ENCODE measurements around the gene MAOB. TPM values are rescaled to one million over a fixed set of nuclear protein-coding genes. Genes with fewer than 3 reads are reported as not detected.

MAOB gene
- total and polyA plus RNA-seq, 2 donors, result 12.3 to 60.3 TPM

- no peaks in the 10 kb centered on the region for H3K36me3 ChIP-seq (ENCODE audit: insufficient read depth)
- H3K4me3 ChIP-seq (ENCODE audit: low read depth, low read length), result no peak overlapping the region
- H3K4me1 ChIP-seq (ENCODE audit: insufficient read depth), result no peaks in the 10 kb centered on the region
- 63% methylated on average over 3 of the region's 3 CpGs for WGBS
- no peak overlapping the region for H3K27ac ChIP-seq (ENCODE audit: low read depth)
- DNase-seq (ENCODE audit: extremely low spot score), result no peak
These were observed 5.6 kb downstream of the MAOB start for GRCh38 chrX:43876680-43877079.

GRCh38 chrX:43870758-43871419 is 11.4 kb downstream of the MAOB start:
- H3K36me3 ChIP-seq (ENCODE audit: insufficient read depth), result no peaks in the 10 kb centered on the region
- 91% methylated on average over 3 of the region's 3 CpGs for WGBS
- no peaks in the 10 kb centered on the region for H3K4me1 ChIP-seq (ENCODE audit: insufficient read depth)
- H3K4me3 ChIP-seq (ENCODE audit: low read depth, low read length), result no peak overlapping the region
- no peak for DNase-seq (ENCODE audit: extremely low spot score)
- no peak overlapping the region for H3K27ac ChIP-seq (ENCODE audit: low read depth)

- WGBS, result 55% methylated on average over 3 of the region's 3 CpGs
- no peak overlapping the region for H3K27ac ChIP-seq (ENCODE audit: low read depth)
- no peaks in the 10 kb centered on the region for H3K4me1 ChIP-seq (ENCODE audit: insufficient read depth)
- H3K36me3 ChIP-seq (ENCODE audit: insufficient read depth), result no peaks in the 10 kb centered on the region
- DNase-seq (ENCODE audit: extremely low spot score), result no peak
- no peak overlapping the region for H3K4me3 ChIP-seq (ENCODE audit: low read depth, low read length)
These were observed 12.2 kb downstream of the MAOB start for GRCh38 chrX:43870011-43870410.

GRCh38 chrX:43868791-43869190 is 13.5 kb downstream of the MAOB start:
- H3K4me3 ChIP-seq (ENCODE audit: low read depth, low read length), result no peak overlapping the region
- no peaks in the 10 kb centered on the region for H3K4me1 ChIP-seq (ENCODE audit: insufficient read depth)
- no peak overlapping the region for H3K27ac ChIP-seq (ENCODE audit: low read depth)
- no peaks in the 10 kb centered on the region for H3K36me3 ChIP-seq (ENCODE audit: insufficient read depth)
- DNase-seq (ENCODE audit: extremely low spot score), result no peak
- 15% methylated on average over 6 of the region's 6 CpGs for WGBS

GRCh38 chrX:43866423-43866822 is 15.8 kb downstream of the MAOB start:
- no peak for DNase-seq (ENCODE audit: extremely low spot score)
- Histone ChIP-seq H3K27ac (ENCODE audit: low read depth) (no peak overlapping the region), H3K36me3 (ENCODE audit: insufficient read depth) (no peaks in the 10 kb centered on the region), H3K4me3 (ENCODE audit: low read depth, low read length) (no peak overlapping the region), H3K4me1 (ENCODE audit: insufficient read depth) (no peaks in the 10 kb centered on the region)
- 95% methylated on average over 4 of the region's 4 CpGs for WGBS

- WGBS, result 95% methylated on average over 5 of the region's 5 CpGs
- DNase-seq (ENCODE audit: extremely low spot score), result no peak
- H3K27ac ChIP-seq (ENCODE audit: low read depth), result no peak overlapping the region
- no peak overlapping the region for H3K4me3 ChIP-seq (ENCODE audit: low read depth, low read length)
- no peaks in the 10 kb centered on the region for H3K4me1 ChIP-seq (ENCODE audit: insufficient read depth)
- no peaks in the 10 kb centered on the region for H3K36me3 ChIP-seq (ENCODE audit: insufficient read depth)
These were observed 16.5 kb downstream of the MAOB start for GRCh38 chrX:43865791-43866190.

GRCh38 chrX:43862434-43862833 is 19.8 kb downstream of the MAOB start:
- H3K4me1 ChIP-seq (ENCODE audit: insufficient read depth), result no peaks in the 10 kb centered on the region
- H3K36me3 ChIP-seq (ENCODE audit: insufficient read depth), result no peaks in the 10 kb centered on the region
- H3K4me3 ChIP-seq (ENCODE audit: low read depth, low read length), result no peak overlapping the region
- whole genome bisulfite sequencing, result 96% methylated on average over 1 of the region's 1 CpG
- DNase-seq (ENCODE audit: extremely low spot score), result no peak
- H3K27ac ChIP-seq (ENCODE audit: low read depth), result no peak overlapping the region

- 55% methylated on average over 4 of the region's 4 CpGs for WGBS
- no peak for DNase-seq (ENCODE audit: extremely low spot score)
- no peaks in the 10 kb centered on the region for H3K4me1 ChIP-seq (ENCODE audit: insufficient read depth)
- H3K36me3 ChIP-seq (ENCODE audit: insufficient read depth), result no peaks in the 10 kb centered on the region
- H3K27ac ChIP-seq (ENCODE audit: low read depth), result no peak overlapping the region
- H3K4me3 ChIP-seq (ENCODE audit: low read depth, low read length), result no peak overlapping the region
These were observed 20.5 kb downstream of the MAOB start for GRCh38 chrX:43861750-43862149.

- Histone ChIP-seq H3K27ac (ENCODE audit: low read depth) (no peak overlapping the region), H3K4me1 (ENCODE audit: insufficient read depth) (no peaks in the 10 kb centered on the region), H3K36me3 (ENCODE audit: insufficient read depth) (no peaks in the 10 kb centered on the region), H3K4me3 (ENCODE audit: low read depth, low read length) (no peak overlapping the region)
- no peak for DNase-seq (ENCODE audit: extremely low spot score)
- 53% methylated on average over 8 of the region's 8 CpGs for WGBS
These were observed 21.4 kb downstream of the MAOB start for GRCh38 chrX:43860646-43861370.

GRCh38 chrX:43853225-43853828 is 28.9 kb downstream of the MAOB start:
- H3K4me3 ChIP-seq (ENCODE audit: low read depth, low read length), result no peak overlapping the region
- H3K4me1 ChIP-seq (ENCODE audit: insufficient read depth), result no peaks in the 10 kb centered on the region
- DNase-seq (ENCODE audit: extremely low spot score), result no peak
- no peak overlapping the region for H3K27ac ChIP-seq (ENCODE audit: low read depth)
- H3K36me3 ChIP-seq (ENCODE audit: insufficient read depth), result no peaks in the 10 kb centered on the region
- 92% methylated on average over 3 of the region's 6 CpGs for WGBS

GRCh38 chrX:43850629-43851028 is 31.6 kb downstream of the MAOB start:
- DNase-seq (ENCODE audit: extremely low spot score), result no peak
- no peaks in the 10 kb centered on the region for H3K4me1 ChIP-seq (ENCODE audit: insufficient read depth)
- 72% methylated on average over 2 of the region's 2 CpGs for WGBS
- H3K36me3 ChIP-seq (ENCODE audit: insufficient read depth), result no peaks in the 10 kb centered on the region
- no peak overlapping the region for H3K27ac ChIP-seq (ENCODE audit: low read depth)
- H3K4me3 ChIP-seq (ENCODE audit: low read depth, low read length), result no peak overlapping the region

GRCh38 chrX:43849173-43849572 is 33.1 kb downstream of the MAOB start:
- no peaks in the 10 kb centered on the region for H3K36me3 ChIP-seq (ENCODE audit: insufficient read depth)
- no peak overlapping the region for H3K4me3 ChIP-seq (ENCODE audit: low read depth, low read length)
- no peak for DNase-seq (ENCODE audit: extremely low spot score)
- WGBS, result 73% methylated on average over 6 of the region's 6 CpGs
- no peaks in the 10 kb centered on the region for H3K4me1 ChIP-seq (ENCODE audit: insufficient read depth)
- no peak overlapping the region for H3K27ac ChIP-seq (ENCODE audit: low read depth)

- H3K27ac ChIP-seq (ENCODE audit: low read depth), result no peak overlapping the region
- 99% methylated on average over 2 of the region's 2 CpGs for whole genome bisulfite sequencing
- no peaks in the 10 kb centered on the region for H3K36me3 ChIP-seq (ENCODE audit: insufficient read depth)
- no peak overlapping the region for H3K4me3 ChIP-seq (ENCODE audit: low read depth, low read length)
- H3K4me1 ChIP-seq (ENCODE audit: insufficient read depth), result no peaks in the 10 kb centered on the region
- DNase-seq (ENCODE audit: extremely low spot score), result no peak
These were observed 34.9 kb downstream of the MAOB start for GRCh38 chrX:43847352-43847751.

- no peak for DNase-seq (ENCODE audit: extremely low spot score)
- H3K4me3 ChIP-seq (ENCODE audit: low read depth, low read length), result no peak overlapping the region
- H3K27ac ChIP-seq (ENCODE audit: low read depth), result no peak overlapping the region
- H3K36me3 ChIP-seq (ENCODE audit: insufficient read depth), result no peaks in the 10 kb centered on the region
- H3K4me1 ChIP-seq (ENCODE audit: insufficient read depth), result no peaks in the 10 kb centered on the region
These were observed 35.7 kb downstream of the MAOB start for GRCh38 chrX:43846558-43846957.
